Esophagus squamous epithelium (tissue), 4 donors: ENCODE measurements around the gene PTPA.

ENCODE experiments used
- POLR2A ChIP-seq, 4 donors: fragments of 450-650 bp; IDR thresholded peaks; one replicate each; pipeline ENCODE4 v1.6.1; 2017; ENCODE audit warnings: antibody characterized with exemption in 4 of 4, mild to moderate bottlenecking in 4 of 4, moderate library complexity in 3 of 4
- TF ChIP-seq, protein P1 (sequence below), 6 experiments: fragments of 450-650 bp in 4 of 6; fragments of 200-600 bp in 2 of 6; sonication (generic) in 2 of 6; IDR thresholded peaks; one replicate each; pipeline ENCODE4 v1.5.1; 2016 to 2019; ENCODE audit warnings: antibody characterized with exemption in 6 of 6, mild to moderate bottlenecking in 4 of 6, moderate library complexity in 4 of 6

- TF ChIP-seq, protein P1, sequence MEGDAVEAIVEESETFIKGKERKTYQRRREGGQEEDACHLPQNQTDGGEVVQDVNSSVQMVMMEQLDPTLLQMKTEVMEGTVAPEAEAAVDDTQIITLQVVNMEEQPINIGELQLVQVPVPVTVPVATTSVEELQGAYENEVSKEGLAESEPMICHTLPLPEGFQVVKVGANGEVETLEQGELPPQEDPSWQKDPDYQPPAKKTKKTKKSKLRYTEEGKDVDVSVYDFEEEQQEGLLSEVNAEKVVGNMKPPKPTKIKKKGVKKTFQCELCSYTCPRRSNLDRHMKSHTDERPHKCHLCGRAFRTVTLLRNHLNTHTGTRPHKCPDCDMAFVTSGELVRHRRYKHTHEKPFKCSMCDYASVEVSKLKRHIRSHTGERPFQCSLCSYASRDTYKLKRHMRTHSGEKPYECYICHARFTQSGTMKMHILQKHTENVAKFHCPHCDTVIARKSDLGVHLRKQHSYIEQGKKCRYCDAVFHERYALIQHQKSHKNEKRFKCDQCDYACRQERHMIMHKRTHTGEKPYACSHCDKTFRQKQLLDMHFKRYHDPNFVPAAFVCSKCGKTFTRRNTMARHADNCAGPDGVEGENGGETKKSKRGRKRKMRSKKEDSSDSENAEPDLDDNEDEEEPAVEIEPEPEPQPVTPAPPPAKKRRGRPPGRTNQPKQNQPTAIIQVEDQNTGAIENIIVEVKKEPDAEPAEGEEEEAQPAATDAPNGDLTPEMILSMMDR (IDR thresholded peaks at IDR 0.05): no peak
- TF ChIP-seq POLR2A (IDR thresholded peaks at IDR 0.05): no peak
Observed at GRCh38 chr9:129080298-129080600, 31.0 kb upstream of the PTPA start.
